Naive B cell (primary cell): ENCODE measurements around the gene COL1A1. TPM values are rescaled to one million over a fixed set of nuclear protein-coding genes. Genes with fewer than 3 reads are reported as not detected.

Source experiments
- ATAC-seq, 2 donors: fragments of 150-1000 bp; cut with Tn5 transposase; 2 replicates each; pipeline ENCODE4 v1.10.0; 2021; ENCODE audit warnings: low read depth in 2 of 2, mild to moderate bottlenecking in 2 of 2, moderate library complexity in 2 of 2
- DNase-seq: peaks from one replicate; pipeline ENCODE4 v3.0.0; 2022
- H3K27ac Mint-ChIP-seq, 6 donors: one replicate each; pipeline ENCODE4 v1.8.0; 2020 to 2022; ENCODE audit warnings: mild to moderate bottlenecking in 6 of 6, mixed read lengths in 6 of 6, moderate library complexity in 5 of 6, inconsistent platforms in 2 of 6
- H3K27me3 Mint-ChIP-seq, 3 donors: one replicate each; pipeline ENCODE4 v1.8.0; 2021 to 2022; ENCODE audit warnings: mixed read lengths in 3 of 3, mild to moderate bottlenecking in 1 of 3
- H3K36me3 Mint-ChIP-seq, 2 donors: one replicate each; pipeline ENCODE4 v1.8.0; 2020 to 2022; ENCODE audit warnings: mixed read lengths in 2 of 2, inconsistent platforms in 1 of 2, mild to moderate bottlenecking in 1 of 2
- H3K4me1 Mint-ChIP-seq, 3 donors: one replicate each; pipeline ENCODE4 v1.8.0; 2020 to 2022; ENCODE audit warnings: mixed read lengths in 3 of 3, inconsistent platforms in 1 of 3, mild to moderate bottlenecking in 1 of 3, moderate library complexity in 1 of 3
- H3K4me3 Mint-ChIP-seq, 8 donors: one replicate each; pipeline ENCODE4 v1.8.0; 2020 to 2022; ENCODE audit warnings: mild to moderate bottlenecking in 8 of 8, mixed read lengths in 8 of 8, moderate library complexity in 8 of 8, inconsistent platforms in 2 of 8
- H3K9me3 Mint-ChIP-seq, 7 donors: one replicate each; pipeline ENCODE4 v1.8.0; 2020 to 2022; ENCODE audit warnings: mixed read lengths in 7 of 7, mild to moderate bottlenecking in 5 of 7, inconsistent platforms in 2 of 7, moderate library complexity in 1 of 7
- polyA plus RNA-seq, 6 donors: library from polyadenylated mRNA; unstranded; fragments of 300-500 nt; fragmentation: Illumina TruSeq; gene quantifications; one replicate each; pipeline ENCODE4 v1.2.3, GENCODE V29; 2021; ENCODE audit warnings: low read depth in 6 of 6

COL1A1 gene
- polyA plus RNA-seq, 6 donors from 2014 or later = 0.23 to 0.80 TPM; not detected in 4

DNA sequence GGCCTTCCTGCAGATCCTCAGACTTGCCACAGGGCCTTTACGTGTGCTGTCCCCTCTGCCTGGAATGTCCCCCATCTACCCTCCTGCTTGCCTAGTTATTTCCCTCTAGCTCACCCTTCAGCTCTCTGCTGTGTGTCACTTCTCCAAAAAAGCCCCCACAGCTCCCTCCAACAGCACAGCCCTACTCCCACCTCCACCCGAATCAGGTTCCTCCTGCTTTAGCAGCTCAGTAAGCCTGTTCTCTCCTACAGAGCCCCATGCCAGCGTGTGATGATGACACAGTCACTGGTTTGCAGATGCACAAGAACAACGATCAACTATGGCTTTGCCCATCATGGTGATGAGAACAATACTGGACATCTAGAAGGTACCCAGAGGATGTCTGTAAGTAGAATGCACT lies 64.4 kb downstream of the COL1A1 start:
- H3K4me1 Mint-ChIP-seq = peaks cover 48 to 58% (median 50%) of the 10 kb centered on the region in 3 donors
- ATAC-seq (no peak), DNase-seq (no peak)
- H3K9me3 Mint-ChIP-seq = no peaks in the 10 kb centered on the region
- H3K4me3 Mint-ChIP-seq = peak overlapping the region in 1 of 8 donors; percentile 77
- H3K27ac Mint-ChIP-seq = peak overlapping the region in 3 of 6 donors; percentile 20 to 67 (median 42)
- peaks cover 0 to 28% of the 10 kb centered on the region in 2 donors for H3K36me3 Mint-ChIP-seq
- no peaks in the 10 kb centered on the region for H3K27me3 Mint-ChIP-seq

GRCh38 chr17:50136096-50136687 lies 65.2 kb downstream of the COL1A1 start:
- no peak for DNase-seq
- Mint-ChIP-seq H3K27ac (peak overlapping the region in 2 of 6 donors; percentile 24 to 53), H3K4me1 (peaks cover 45 to 58% (median 47%) of the 10 kb centered on the region in 3 donors), H3K9me3 (no peaks in the 10 kb centered on the region), H3K36me3 (peaks cover 0 to 28% of the 10 kb centered on the region in 2 donors), H3K4me3 (no peak overlapping the region), H3K27me3 (no peaks in the 10 kb centered on the region)
- ATAC-seq = no peak

GRCh38 chr17:50135316-50136095 lies 65.9 kb downstream of the COL1A1 start:
- H3K9me3 Mint-ChIP-seq = no peaks in the 10 kb centered on the region
- H3K4me1 Mint-ChIP-seq = peaks cover 44 to 58% (median 47%) of the 10 kb centered on the region in 3 donors
- ATAC-seq = no peak
- no peak overlapping the region for H3K4me3 Mint-ChIP-seq
- no peak for DNase-seq
- peaks cover 0 to 28% of the 10 kb centered on the region in 2 donors for H3K36me3 Mint-ChIP-seq
- peak overlapping the region in 1 of 6 donors; percentile 24 for H3K27ac Mint-ChIP-seq
- H3K27me3 Mint-ChIP-seq = peaks cover 0 to 4% (median 0%) of the 10 kb centered on the region in 3 donors

DNA sequence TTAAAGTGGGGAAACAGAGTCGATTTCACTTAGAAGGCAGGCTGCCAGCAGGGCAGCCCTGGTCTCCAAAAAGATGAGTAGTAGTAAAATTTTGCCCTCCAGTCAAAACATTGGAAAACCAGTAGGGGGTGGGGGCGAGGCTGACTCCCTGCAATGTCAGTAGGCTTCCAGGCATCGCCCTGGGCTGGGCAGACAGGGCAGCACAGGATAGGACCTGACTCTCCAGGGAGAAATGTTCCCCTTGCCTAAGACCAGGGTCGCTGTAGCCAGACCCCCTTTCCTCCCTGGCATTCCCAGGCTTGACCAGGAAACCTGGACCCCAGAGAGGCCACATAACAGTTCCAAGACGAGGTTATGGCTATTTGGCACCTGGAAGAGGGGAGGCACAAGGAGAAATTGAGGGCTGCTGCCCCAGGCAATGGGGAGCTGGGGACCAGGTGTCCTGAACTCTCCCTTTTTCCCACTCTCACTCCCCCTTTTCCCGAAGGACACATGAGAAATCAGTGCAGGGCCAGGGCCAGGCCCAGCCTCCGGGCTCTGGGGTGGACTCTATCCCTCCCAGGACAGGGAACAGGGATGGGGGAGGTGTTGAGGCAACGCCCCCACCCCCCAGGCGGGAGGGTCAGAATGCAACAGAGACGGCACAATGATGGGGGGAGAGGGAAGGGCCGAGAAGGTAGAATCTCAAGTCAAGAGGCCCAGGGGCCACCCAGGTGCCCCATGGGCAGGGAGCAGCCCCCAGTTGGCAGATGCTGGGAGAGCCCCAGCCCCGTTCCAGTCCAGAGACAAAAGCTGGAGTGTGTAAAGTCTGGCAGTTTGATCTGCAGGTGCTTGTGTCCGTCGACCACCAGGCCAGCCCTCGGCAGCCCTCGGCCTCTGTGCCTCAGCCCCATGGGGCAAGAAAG lies 67.0 kb downstream of the COL1A1 start:
- ATAC-seq = no peak
- peaks cover 0 to 6% (median 0%) of the 10 kb centered on the region in 3 donors for H3K27me3 Mint-ChIP-seq
- H3K36me3 Mint-ChIP-seq = peaks cover 0 to 21% of the 10 kb centered on the region in 2 donors
- no peak overlapping the region for H3K4me3 Mint-ChIP-seq
- peak overlapping the region in 2 of 6 donors; percentile 51 to 57 for H3K27ac Mint-ChIP-seq
- DNase-seq = no peak
- peaks cover 40 to 49% (median 40%) of the 10 kb centered on the region in 3 donors for H3K4me1 Mint-ChIP-seq
- no peaks in the 10 kb centered on the region for H3K9me3 Mint-ChIP-seq

- Mint-ChIP-seq H3K27me3 (peaks cover under 1 to 9% (median 4%) of the 10 kb centered on the region in 3 donors), H3K4me1 (peaks cover 38 to 51% (median 42%) of the 10 kb centered on the region in 3 donors), H3K9me3 (no peaks in the 10 kb centered on the region), H3K4me3 (no peak overlapping the region), H3K27ac (peak overlapping the region in 1 of 6 donors; percentile 51), H3K36me3 (peaks cover 0 to 21% of the 10 kb centered on the region in 2 donors)
- ATAC-seq = no peak
- no peak for DNase-seq
These were observed 67.7 kb downstream of the COL1A1 start for GRCh38 chr17:50133769-50134099.

Other genes with a start within 250 kb of the COL1A1 start
- under 1 TPM in 3 of 6 donors, not detected in 3; 0.18 to 0.22 (median 0.21) TPM for gene DLX4, start 232.4 kb downstream of the COL1A1 start, polyA plus RNA-seq
- not detected for gene DLX3, start 206.4 kb downstream of the COL1A1 start, polyA plus RNA-seq
- 1 to 10 TPM in 1 of 6 donors, under 1 TPM in 4, not detected in 1; 0.29 to 1.4 (median 0.62) TPM for gene ITGA3, start 145.5 kb downstream of the COL1A1 start, polyA plus RNA-seq
- gene PDK2, start 106.3 kb downstream of the COL1A1 start, polyA plus RNA-seq = 10 to 100 TPM; 33.4 to 49.6 (median 40.3) TPM
- gene SAMD14, start 71.5 kb downstream of the COL1A1 start, polyA plus RNA-seq = under 1 TPM in 2 of 6 donors, not detected in 4; 0.11 to 0.31 TPM
- gene PPP1R9B, start 51.0 kb downstream of the COL1A1 start, polyA plus RNA-seq = 1 to 10 TPM in 5 of 6 donors, under 1 TPM in 1; 0.55 to 3.5 (median 2.3) TPM
- gene SGCA, start 35.6 kb downstream of the COL1A1 start, polyA plus RNA-seq = 10 to 100 TPM in 1 of 6 donors, 1 to 10 TPM in 5; 2.0 to 16.6 (median 3.5) TPM
- not detected for gene TMEM92, start 72.8 kb upstream of the COL1A1 start, polyA plus RNA-seq
- gene XYLT2, start 144.5 kb upstream of the COL1A1 start, polyA plus RNA-seq = 10 to 100 TPM in 2 of 6 donors, 1 to 10 TPM in 4; 5.7 to 14.0 (median 9.5) TPM
- 10 to 100 TPM; 46.6 to 62.9 (median 50.4) TPM for gene MRPL27, start 171.6 kb upstream of the COL1A1 start, polyA plus RNA-seq
- under 1 TPM in 4 of 6 donors, not detected in 2; 0.36 to 0.87 (median 0.59) TPM for gene EME1, start 171.6 kb upstream of the COL1A1 start, polyA plus RNA-seq
- 10 to 100 TPM; 15.4 to 29.2 (median 20.0) TPM for gene LRRC59, start 195.9 kb upstream of the COL1A1 start, polyA plus RNA-seq
- 1 to 10 TPM; 3.3 to 9.1 (median 5.2) TPM for gene ACSF2, start 224.6 kb upstream of the COL1A1 start, polyA plus RNA-seq